ENCODE data around the gene OTOR. TPM values are rescaled to one million over a fixed set of nuclear protein-coding genes. Genes with fewer than 3 reads are reported as not detected.
A peak's percentile ranks its signal among the peaks of the same experiment; 100 is the strongest.

Gene OTOR
- total RNA-seq, 3 donors from 2014 or later: not detected

DNA sequence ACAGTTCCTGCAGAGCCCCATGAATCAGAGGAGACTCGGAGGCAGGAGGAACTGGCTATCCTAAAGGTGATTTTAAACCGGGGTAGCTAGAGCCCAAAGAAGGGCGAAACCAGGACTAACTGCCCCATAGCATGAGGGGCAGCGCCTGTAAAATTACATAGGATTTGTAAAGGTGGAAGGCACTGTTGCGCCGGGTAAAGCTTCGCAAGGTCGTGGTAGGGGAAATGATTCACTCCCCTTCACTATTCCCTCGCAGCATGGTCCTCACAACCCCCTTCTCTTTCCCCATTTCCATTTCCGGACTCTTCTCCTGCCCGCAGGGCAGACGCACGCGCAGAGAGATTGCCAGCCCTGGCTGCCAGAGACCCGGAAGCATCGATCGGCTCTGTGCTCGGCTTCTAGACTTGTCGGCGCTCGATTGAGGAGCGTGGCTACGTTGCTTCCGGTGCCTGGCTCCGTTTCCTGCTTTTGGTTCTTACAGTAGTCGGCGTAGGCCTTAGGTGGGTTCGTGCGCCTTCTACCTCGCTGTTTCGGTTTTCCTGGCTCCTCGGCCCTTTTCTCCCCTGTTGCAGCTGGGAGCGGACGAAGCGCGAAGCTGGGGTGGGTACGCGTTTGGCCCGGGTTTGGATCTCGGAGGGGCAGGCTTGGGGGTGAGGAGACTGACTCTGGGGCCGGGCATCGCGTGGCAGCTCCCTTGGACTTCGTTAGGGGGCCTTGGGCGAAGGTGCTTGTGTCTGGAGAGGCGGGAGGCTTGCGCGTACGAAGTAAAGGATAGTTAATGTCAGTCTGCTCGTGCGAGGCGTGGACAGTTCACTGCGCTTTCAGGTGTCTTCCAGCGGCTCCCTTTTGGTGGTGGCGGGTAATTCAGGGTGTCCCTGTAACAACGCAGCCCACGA is 18.3 kb upstream of the OTOR start, which contains the start of gene SNRPB2:
Gene SNRPB2, plus strand, starts transcription at position 462 of the 896 bp plus-strand sequence. CDS start 1,677 bp downstream, outside the sequence.
- DNase-seq (ENCODE audit: low spot score in 2 of 2): peak; percentile 91 to 92
- Histone ChIP-seq H3K9me3 (no peaks in the 10 kb centered on the region), H3K4me3 (peak within 1 kb of the TSS; percentile 84 to 100 (median 90)), H3K4me1 (no peaks in the 10 kb centered on the region), H3K36me3 (no peaks in the 10 kb centered on the region), H3K27ac (peak within 1 kb of the TSS; percentile 89 to 92), H3K27me3 (no peaks in the 10 kb centered on the region)
- TF ChIP-seq POLR2A (IDR thresholded peaks at IDR 0.05) (peak; percentile 33), POLR2AphosphoS5 (IDR thresholded peaks at IDR 0.05) (peak; percentile 86 to 93 (median 93))
- TF ChIP-seq, protein P1, sequence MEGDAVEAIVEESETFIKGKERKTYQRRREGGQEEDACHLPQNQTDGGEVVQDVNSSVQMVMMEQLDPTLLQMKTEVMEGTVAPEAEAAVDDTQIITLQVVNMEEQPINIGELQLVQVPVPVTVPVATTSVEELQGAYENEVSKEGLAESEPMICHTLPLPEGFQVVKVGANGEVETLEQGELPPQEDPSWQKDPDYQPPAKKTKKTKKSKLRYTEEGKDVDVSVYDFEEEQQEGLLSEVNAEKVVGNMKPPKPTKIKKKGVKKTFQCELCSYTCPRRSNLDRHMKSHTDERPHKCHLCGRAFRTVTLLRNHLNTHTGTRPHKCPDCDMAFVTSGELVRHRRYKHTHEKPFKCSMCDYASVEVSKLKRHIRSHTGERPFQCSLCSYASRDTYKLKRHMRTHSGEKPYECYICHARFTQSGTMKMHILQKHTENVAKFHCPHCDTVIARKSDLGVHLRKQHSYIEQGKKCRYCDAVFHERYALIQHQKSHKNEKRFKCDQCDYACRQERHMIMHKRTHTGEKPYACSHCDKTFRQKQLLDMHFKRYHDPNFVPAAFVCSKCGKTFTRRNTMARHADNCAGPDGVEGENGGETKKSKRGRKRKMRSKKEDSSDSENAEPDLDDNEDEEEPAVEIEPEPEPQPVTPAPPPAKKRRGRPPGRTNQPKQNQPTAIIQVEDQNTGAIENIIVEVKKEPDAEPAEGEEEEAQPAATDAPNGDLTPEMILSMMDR (IDR thresholded peaks at IDR 0.05): no peak
- intact Hi-C loops (cut with DNase I; ENCODE audit: low total_unique reads): no loop called here

DNA sequence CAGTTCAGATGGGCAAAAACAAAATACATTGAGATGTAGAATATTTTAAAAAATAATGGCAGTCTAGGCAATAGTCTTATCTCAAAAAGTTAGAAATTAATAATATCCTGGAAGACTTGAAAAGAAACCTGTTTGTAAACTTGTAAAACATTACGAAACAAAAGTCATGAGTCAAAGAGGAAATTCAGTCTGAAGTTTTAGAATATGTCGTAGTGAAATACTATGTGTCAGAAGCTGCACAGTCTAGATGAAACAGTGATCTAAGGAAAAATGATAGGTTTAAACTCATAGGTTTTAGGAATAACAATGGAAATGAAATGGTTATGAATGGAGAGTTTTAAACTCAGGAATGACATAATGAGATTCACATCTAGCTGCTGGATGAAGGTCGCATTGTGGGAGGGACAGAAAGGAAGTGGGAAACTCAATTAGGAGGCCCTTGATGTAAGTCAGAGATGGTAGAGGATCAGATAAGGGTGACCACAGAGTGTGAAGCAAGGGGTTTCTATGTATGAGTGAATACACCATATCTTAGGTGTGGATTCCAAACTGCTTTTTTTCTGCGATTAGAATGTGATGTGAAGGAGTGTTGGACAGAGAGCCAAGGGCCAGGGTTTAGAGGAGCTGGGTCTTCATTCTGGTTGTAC is 15.5 kb upstream of the OTOR start:
- H3K27me3 ChIP-seq: no peaks in the 10 kb centered on the region
- H3K4me1 ChIP-seq: no peaks in the 10 kb centered on the region
- no peak overlapping the region for H3K4me3 ChIP-seq
- DNase-seq (ENCODE audit: low spot score in 2 of 2): no peak
- H3K27ac ChIP-seq: no peak overlapping the region
- no peak for TF ChIP-seq POLR2A (IDR thresholded peaks at IDR 0.05)
- TF ChIP-seq, protein P1 (IDR thresholded peaks at IDR 0.05): no peak
- no peak for TF ChIP-seq POLR2AphosphoS5 (IDR thresholded peaks at IDR 0.05)
- H3K9me3 ChIP-seq: no peaks in the 10 kb centered on the region
- H3K36me3 ChIP-seq: no peaks in the 10 kb centered on the region
- intact Hi-C loops (cut with DNase I; ENCODE audit: low total_unique reads): no loop called here

DNA sequence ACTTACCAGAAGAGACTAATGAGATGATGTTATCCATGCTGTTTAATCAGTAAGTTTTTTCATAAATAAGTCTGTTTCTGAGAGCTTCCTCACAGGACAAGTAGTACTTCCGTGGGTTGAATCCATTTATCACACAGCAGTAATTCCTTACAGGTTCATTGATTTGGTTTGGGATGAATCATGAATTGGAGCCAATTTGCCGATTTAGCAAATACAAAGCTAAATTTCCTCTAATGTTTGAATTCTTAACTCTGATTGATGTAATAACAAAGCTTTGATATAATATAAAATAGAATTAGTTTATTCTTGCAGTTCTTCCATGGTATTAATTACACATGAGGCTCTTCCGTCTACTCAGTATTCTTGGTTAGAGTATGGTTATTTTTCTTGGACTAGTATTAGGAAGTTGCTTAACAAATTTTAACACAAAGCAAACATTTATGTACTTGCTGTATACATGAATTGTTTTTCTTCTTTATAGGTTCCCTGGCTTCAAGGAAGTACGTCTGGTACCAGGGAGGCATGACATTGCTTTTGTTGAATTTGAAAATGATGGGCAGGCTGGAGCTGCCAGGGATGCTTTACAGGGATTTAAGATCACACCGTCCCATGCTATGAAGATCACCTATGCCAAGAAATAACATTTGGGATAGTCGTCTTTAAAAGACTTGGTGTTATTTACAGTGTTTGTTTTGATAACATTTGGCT is 7.6 kb upstream of the OTOR start:
- no peak for DNase-seq (ENCODE audit: low spot score in 2 of 2)
- Histone ChIP-seq H3K4me3 (no peak overlapping the region), H3K9me3 (no peaks in the 10 kb centered on the region), H3K36me3 (peaks cover 3% of the 10 kb centered on the region), H3K27me3 (no peaks in the 10 kb centered on the region), H3K4me1 (no peaks in the 10 kb centered on the region), H3K27ac (no peak overlapping the region)
- no peak for TF ChIP-seq POLR2A (IDR thresholded peaks at IDR 0.05)
- TF ChIP-seq, protein P1 (IDR thresholded peaks at IDR 0.05): no peak
- TF ChIP-seq POLR2AphosphoS5 (IDR thresholded peaks at IDR 0.05): no peak
- intact Hi-C loops (cut with DNase I; ENCODE audit: low total_unique reads): no loop called here

DNA sequence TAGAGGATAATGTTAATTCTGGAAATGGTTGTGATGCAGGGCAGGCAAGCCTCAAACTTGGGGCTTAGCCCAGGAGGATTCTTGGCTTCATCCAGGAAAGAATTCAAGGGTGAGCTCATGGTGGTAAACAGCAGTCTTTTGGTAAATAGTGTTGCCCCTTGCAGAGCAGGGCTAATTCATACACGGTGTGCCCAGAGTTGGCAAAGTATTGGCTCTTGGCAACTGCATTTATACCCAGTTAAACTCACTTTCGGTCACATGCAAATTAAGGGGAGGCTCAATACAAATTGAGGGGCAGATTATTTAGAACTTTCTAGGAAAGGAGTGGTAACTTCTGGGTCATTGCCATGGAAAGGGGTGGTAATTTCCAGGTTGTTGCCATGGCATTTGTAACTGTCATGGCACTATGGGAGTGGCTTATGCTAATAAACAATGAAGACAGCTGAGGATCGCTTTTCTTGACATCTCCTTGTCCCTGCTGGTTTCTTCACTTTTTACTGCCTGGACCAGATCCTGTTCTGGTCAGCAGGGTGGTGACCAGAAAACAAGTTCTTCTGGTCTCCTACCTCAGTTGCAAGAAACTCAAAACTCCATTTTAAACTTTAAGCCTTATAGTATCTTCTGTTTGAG is 3.9 kb upstream of the OTOR start:
- no peak for DNase-seq (ENCODE audit: low spot score in 2 of 2)
- Histone ChIP-seq H3K4me1 (no peaks in the 10 kb centered on the region), H3K36me3 (peaks cover 3% of the 10 kb centered on the region), H3K4me3 (no peak overlapping the region), H3K27me3 (no peaks in the 10 kb centered on the region), H3K27ac (no peak overlapping the region), H3K9me3 (no peaks in the 10 kb centered on the region)
- TF ChIP-seq POLR2A (IDR thresholded peaks at IDR 0.05) (no peak), POLR2AphosphoS5 (IDR thresholded peaks at IDR 0.05) (no peak)
- TF ChIP-seq, protein P1 (IDR thresholded peaks at IDR 0.05): no peak
- intact Hi-C loops (cut with DNase I; ENCODE audit: low total_unique reads): no loop called here
